SIG-M5 treated with dmso at 0.1 percent for 504 hours (cell line): ENCODE results near the gene TMEM167A.

ENCODE experiments used
- DNase-seq: peaks from one replicate; lab custom pipeline; 2025; ENCODE audit not compliant: unreplicated experiment; lab: John Stamatoyannopoulos, UW

Gene TMEM167A

GRCh38 chr5:83076742-83077661 is at the start of gene TMEM167A, which contains the start of gene XRCC4:
Gene TMEM167A (minus strand): TSS chr5:83077394. CDS start chr5:83077323, 71 bp downstream.
Gene XRCC4 (plus strand): TSS chr5:83077547. CDS start chr5:83104920, 27,373 bp downstream.
- DNase-seq, result peak; percentile 100

- no peak for DNase-seq
Observed at GRCh38 chr5:83126501-83126900, 49.3 kb upstream of the TMEM167A start.

GRCh38 chr5:83125560-83125959 is 48.4 kb upstream of the TMEM167A start:
- no peak for DNase-seq

GRCh38 chr5:83124593-83124992 is 47.4 kb upstream of the TMEM167A start:
- DNase-seq, result peak; percentile 18

- no peak for DNase-seq
Observed at GRCh38 chr5:83118976-83119375, 41.8 kb upstream of the TMEM167A start.

- DNase-seq, result no peak
Observed at GRCh38 chr5:83118471-83118870, 41.3 kb upstream of the TMEM167A start.

- no peak for DNase-seq
Observed at GRCh38 chr5:83115816-83116215, 38.6 kb upstream of the TMEM167A start.

GRCh38 chr5:83109380-83109779 is 32.2 kb upstream of the TMEM167A start:
- DNase-seq, result no peak

GRCh38 chr5:83107692-83108420 is 30.7 kb upstream of the TMEM167A start:
- DNase-seq, result no peak

- no peak for DNase-seq
Observed at GRCh38 chr5:83104021-83104420, 26.8 kb upstream of the TMEM167A start.

GRCh38 chr5:83102364-83102980 is 25.3 kb upstream of the TMEM167A start:
- no peak for DNase-seq

GRCh38 chr5:83101514-83101913 is 24.3 kb upstream of the TMEM167A start:
- DNase-seq, result no peak

GRCh38 chr5:83099445-83099844 is 22.3 kb upstream of the TMEM167A start:
- no peak for DNase-seq

GRCh38 chr5:83099001-83099400 is 21.8 kb upstream of the TMEM167A start:
- DNase-seq, result no peak

GRCh38 chr5:83097689-83098231 is 20.6 kb upstream of the TMEM167A start:
- no peak for DNase-seq

GRCh38 chr5:83096660-83097339 is 19.6 kb upstream of the TMEM167A start:
- no peak for DNase-seq

GRCh38 chr5:83095957-83096539 is 18.9 kb upstream of the TMEM167A start:
- DNase-seq, result no peak

GRCh38 chr5:83095163-83095956 is 18.2 kb upstream of the TMEM167A start:
- no peak for DNase-seq

- no peak for DNase-seq
Observed at GRCh38 chr5:83093692-83094091, 16.5 kb upstream of the TMEM167A start.
